PC-3 (cell line): ENCODE results near the gene VAT1.

Source experiments
- EZH2 ChIP-seq: fragments of 300-600 bp; sonication (generic); IDR thresholded peaks from one replicate; pipeline ENCODE4 v1.6.1; 2017; ENCODE audit warnings: antibody characterized with exemption, mild to moderate bottlenecking, low read length; ENCODE audit not compliant: unreplicated experiment
- TF ChIP-seq, protein P1 (sequence below): fragments of 300-600 bp; sonication (generic); conservative IDR thresholded peaks from 2 replicates; pipeline ENCODE4 v1.5.1; 2017; ENCODE audit warnings: antibody characterized with exemption, low read depth, mild to moderate bottlenecking, low read length

DNA sequence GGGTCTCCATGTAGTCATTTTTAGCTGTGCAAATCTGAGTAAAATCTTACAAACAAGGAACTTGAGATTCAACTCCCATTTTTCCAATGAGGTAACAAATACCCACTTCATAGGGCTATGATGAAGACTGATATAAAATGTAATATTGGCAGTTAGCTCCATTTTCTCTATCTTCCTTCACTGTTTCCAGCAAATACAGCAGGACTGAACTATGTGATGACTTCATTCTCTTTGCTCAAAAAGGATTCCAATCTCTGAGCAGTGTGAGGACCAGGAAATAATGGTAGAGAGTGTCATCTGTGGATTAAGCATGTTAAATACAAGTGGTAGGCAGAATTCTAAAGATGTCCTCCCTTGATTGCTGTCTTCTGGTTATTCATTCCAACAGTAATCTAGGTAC, 21.1 kb upstream of the VAT1 start:
- TF ChIP-seq, protein P1, sequence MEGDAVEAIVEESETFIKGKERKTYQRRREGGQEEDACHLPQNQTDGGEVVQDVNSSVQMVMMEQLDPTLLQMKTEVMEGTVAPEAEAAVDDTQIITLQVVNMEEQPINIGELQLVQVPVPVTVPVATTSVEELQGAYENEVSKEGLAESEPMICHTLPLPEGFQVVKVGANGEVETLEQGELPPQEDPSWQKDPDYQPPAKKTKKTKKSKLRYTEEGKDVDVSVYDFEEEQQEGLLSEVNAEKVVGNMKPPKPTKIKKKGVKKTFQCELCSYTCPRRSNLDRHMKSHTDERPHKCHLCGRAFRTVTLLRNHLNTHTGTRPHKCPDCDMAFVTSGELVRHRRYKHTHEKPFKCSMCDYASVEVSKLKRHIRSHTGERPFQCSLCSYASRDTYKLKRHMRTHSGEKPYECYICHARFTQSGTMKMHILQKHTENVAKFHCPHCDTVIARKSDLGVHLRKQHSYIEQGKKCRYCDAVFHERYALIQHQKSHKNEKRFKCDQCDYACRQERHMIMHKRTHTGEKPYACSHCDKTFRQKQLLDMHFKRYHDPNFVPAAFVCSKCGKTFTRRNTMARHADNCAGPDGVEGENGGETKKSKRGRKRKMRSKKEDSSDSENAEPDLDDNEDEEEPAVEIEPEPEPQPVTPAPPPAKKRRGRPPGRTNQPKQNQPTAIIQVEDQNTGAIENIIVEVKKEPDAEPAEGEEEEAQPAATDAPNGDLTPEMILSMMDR = no peak
- no peak for TF ChIP-seq EZH2
